Stimulated activated CD8-positive, alpha-beta memory T cell treated with anti-CD3 and anti-CD28 coated beads, Interleukin-4, amount 100 ng/mL, for 24 hours (primary cell): ENCODE measurements around the gene ANKUB1.

Experiments
- DNase-seq: peaks from one replicate; pipeline ENCODE4 v3.0.0-alpha.2; 2020; ENCODE audit warnings: low read depth

ANKUB1 gene

GRCh38 chr3:149763565-149764195 lies 28.7 kb downstream of the ANKUB1 start:
- no peak for DNase-seq

- DNase-seq = no peak
These were observed 38.6 kb downstream of the ANKUB1 start for GRCh38 chr3:149753717-149754116.

GRCh38 chr3:149752788-149753136 lies 39.6 kb downstream of the ANKUB1 start:
- no peak for DNase-seq

- peak; percentile 58 for DNase-seq
These were observed 40.1 kb downstream of the ANKUB1 start, which contains the start of gene COMMD2 for GRCh38 chr3:149752051-149752787. TSS of gene COMMD2 (minus strand) at chr3:149752489. CDS start at chr3:149752444, 45 bp downstream.

GRCh38 chr3:149751551-149751950 lies 40.8 kb downstream of the ANKUB1 start:
- no peak for DNase-seq

GRCh38 chr3:149744606-149745005 lies 47.7 kb downstream of the ANKUB1 start:
- no peak for DNase-seq

- no peak for DNase-seq
These were observed 48.2 kb downstream of the ANKUB1 start for GRCh38 chr3:149744151-149744550.

GRCh38 chr3:149739396-149739795 lies 53.0 kb downstream of the ANKUB1 start:
- no peak for DNase-seq

GRCh38 chr3:149738876-149739275 lies 53.5 kb downstream of the ANKUB1 start:
- no peak for DNase-seq

GRCh38 chr3:149736953-149737205 lies 55.5 kb downstream of the ANKUB1 start:
- DNase-seq = no peak

GRCh38 chr3:149736175-149736952 lies 56.0 kb downstream of the ANKUB1 start:
- no peak for DNase-seq

- DNase-seq = no peak
These were observed 60.1 kb downstream of the ANKUB1 start for GRCh38 chr3:149732234-149732633.

GRCh38 chr3:149727656-149728055 lies 64.7 kb downstream of the ANKUB1 start:
- no peak for DNase-seq

GRCh38 chr3:149726716-149727407 lies 65.5 kb downstream of the ANKUB1 start:
- no peak for DNase-seq

GRCh38 chr3:149723781-149724180 lies 68.6 kb downstream of the ANKUB1 start:
- no peak for DNase-seq

GRCh38 chr3:149720918-149721317 lies 71.4 kb downstream of the ANKUB1 start:
- DNase-seq = no peak

- no peak for DNase-seq
These were observed 74.8 kb downstream of the ANKUB1 start for GRCh38 chr3:149717391-149718056.

GRCh38 chr3:149716984-149717383 lies 75.4 kb downstream of the ANKUB1 start:
- DNase-seq = no peak

GRCh38 chr3:149715247-149715646 lies 77.1 kb downstream of the ANKUB1 start:
- DNase-seq = no peak

GRCh38 chr3:149713730-149714654 lies 78.4 kb downstream of the ANKUB1 start:
- no peak for DNase-seq
